ENCODE data around the gene LRRC4C. TPM values are rescaled to one million over a fixed set of nuclear protein-coding genes. Genes with fewer than 3 reads are reported as not detected.

The LRRC4C gene
- total RNA-seq, 1 donor from 2014 or later: 1.5 TPM

DNA sequence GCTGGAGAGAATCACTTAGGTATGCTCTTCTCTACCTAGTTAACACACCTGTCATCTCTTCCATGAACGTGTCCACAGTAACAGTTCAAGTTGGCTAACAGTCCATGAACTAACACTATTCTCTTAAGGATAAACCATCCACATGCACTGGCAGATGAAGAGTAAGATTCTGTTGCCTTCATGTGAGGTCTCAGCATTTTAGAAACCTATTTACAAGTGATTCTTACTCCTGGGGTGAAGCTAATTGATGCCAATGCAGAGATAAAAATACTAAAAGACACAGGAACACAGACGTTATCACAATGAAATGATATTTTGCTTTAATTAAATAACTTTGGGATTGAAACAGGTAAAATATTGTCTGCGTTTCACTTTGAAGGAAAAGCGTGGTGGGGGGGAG is 1.3 kb downstream of the LRRC4C start:
- TF ChIP-seq, protein P1, sequence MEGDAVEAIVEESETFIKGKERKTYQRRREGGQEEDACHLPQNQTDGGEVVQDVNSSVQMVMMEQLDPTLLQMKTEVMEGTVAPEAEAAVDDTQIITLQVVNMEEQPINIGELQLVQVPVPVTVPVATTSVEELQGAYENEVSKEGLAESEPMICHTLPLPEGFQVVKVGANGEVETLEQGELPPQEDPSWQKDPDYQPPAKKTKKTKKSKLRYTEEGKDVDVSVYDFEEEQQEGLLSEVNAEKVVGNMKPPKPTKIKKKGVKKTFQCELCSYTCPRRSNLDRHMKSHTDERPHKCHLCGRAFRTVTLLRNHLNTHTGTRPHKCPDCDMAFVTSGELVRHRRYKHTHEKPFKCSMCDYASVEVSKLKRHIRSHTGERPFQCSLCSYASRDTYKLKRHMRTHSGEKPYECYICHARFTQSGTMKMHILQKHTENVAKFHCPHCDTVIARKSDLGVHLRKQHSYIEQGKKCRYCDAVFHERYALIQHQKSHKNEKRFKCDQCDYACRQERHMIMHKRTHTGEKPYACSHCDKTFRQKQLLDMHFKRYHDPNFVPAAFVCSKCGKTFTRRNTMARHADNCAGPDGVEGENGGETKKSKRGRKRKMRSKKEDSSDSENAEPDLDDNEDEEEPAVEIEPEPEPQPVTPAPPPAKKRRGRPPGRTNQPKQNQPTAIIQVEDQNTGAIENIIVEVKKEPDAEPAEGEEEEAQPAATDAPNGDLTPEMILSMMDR (IDR thresholded peaks at IDR 0.05; ENCODE audit: insufficient read depth, low read length, poor library complexity, severe bottlenecking): no peak
- Histone ChIP-seq H3K27me3 (ENCODE audit: control insufficient read depth, insufficient read depth, low read length) (peaks cover 9% of the 10 kb centered on the region), H3K36me3 (ENCODE audit: control insufficient read depth, insufficient read depth, low read length) (no peaks in the 10 kb centered on the region), H3K4me3 (ENCODE audit: low read depth, low read length) (no peak overlapping the region)
- no peak for DNase-seq (ENCODE audit: low read depth)

DNA sequence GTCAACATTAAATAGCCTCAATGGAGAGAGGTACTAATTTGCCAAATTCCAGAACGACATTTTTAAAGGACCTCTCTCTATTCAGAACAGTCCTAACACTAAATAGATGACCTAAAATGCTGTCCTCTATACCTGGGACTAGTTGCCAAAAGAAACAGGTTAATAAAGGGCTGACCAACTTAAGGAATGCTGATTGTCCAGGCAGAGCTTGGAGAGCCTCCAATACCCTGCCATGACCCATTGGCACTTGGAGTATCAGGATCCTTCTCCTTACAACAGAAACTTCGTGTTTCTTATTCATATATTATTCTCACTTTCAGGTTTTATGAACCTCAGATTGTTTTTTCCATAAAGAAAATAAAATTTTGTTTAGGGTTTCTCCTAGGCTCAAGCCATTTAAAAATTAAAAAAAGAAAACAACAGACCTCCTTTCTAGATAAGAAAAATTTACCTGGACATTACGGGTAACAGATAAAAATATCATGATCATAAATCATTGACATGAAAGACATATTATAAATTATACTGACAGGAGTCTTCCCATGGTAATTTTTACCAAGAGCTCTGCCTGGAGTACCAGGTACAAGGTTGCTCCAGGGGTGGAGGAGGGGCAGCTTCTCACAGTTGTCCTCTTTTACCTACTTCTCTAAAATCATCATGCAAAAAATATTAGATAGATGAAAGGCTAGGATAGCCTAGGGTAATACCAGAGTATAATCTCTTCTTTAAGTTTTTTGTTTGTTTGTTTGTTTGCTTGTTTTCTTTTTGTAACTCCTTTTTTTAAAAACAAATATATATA is 2.0 kb downstream of the LRRC4C start:
- Histone ChIP-seq H3K36me3 (ENCODE audit: control insufficient read depth, insufficient read depth, low read length) (no peaks in the 10 kb centered on the region), H3K27me3 (ENCODE audit: control insufficient read depth, insufficient read depth, low read length) (peaks cover 9% of the 10 kb centered on the region), H3K4me3 (ENCODE audit: low read depth, low read length) (no peak overlapping the region)
- no peak for DNase-seq (ENCODE audit: low read depth)
- TF ChIP-seq, protein P1 (IDR thresholded peaks at IDR 0.05; ENCODE audit: insufficient read depth, low read length, poor library complexity, severe bottlenecking): no peak

DNA sequence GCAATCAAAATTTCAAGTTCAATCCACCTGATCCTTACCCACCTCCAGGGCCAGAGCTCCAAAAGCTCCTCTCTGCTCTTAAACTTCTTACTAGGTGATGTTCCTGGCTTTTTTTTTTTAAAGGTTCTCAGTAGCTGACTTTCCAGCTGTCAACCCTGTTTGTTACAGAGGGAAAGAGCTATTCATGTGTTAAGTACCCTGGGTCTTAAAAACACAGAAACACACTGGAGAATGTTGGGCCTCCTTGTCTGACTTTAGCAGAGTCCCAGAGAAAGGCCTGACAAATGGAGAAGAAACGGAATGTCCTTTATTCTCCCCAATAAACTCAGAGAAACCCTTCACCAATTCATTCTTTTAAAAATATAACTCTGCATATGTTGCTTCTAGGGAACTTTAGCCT is 3.2 kb downstream of the LRRC4C start:
- TF ChIP-seq, protein P1 (IDR thresholded peaks at IDR 0.05; ENCODE audit: insufficient read depth, low read length, poor library complexity, severe bottlenecking): no peak
- no peak for DNase-seq (ENCODE audit: low read depth)
- Histone ChIP-seq H3K4me3 (ENCODE audit: low read depth, low read length) (no peak overlapping the region), H3K27me3 (ENCODE audit: control insufficient read depth, insufficient read depth, low read length) (peaks cover 9% of the 10 kb centered on the region), H3K36me3 (ENCODE audit: control insufficient read depth, insufficient read depth, low read length) (no peaks in the 10 kb centered on the region)

DNA sequence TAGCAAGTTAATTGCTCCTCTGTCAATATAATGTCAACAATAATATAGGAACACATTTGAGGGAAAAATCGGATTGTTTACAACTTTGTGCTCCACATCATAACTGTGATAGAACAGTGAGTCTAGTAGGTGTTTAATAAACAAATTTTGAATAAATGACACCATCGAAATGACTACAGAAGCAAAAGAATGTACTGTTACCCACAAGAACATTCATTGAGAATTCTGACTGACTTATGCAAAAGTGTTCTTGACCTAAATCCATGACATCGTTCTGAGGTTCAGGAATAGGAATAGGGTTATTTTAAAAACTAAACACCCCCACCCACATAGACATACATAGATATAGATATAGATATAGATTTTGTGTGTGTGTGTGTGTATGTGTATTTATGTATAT is 8.4 kb downstream of the LRRC4C start:
- Histone ChIP-seq H3K4me3 (ENCODE audit: low read depth, low read length) (no peak overlapping the region), H3K36me3 (ENCODE audit: control insufficient read depth, insufficient read depth, low read length) (no peaks in the 10 kb centered on the region), H3K27me3 (ENCODE audit: control insufficient read depth, insufficient read depth, low read length) (no peaks in the 10 kb centered on the region)
- TF ChIP-seq, protein P1 (IDR thresholded peaks at IDR 0.05; ENCODE audit: insufficient read depth, low read length, poor library complexity, severe bottlenecking): no peak
- no peak for DNase-seq (ENCODE audit: low read depth)

DNA sequence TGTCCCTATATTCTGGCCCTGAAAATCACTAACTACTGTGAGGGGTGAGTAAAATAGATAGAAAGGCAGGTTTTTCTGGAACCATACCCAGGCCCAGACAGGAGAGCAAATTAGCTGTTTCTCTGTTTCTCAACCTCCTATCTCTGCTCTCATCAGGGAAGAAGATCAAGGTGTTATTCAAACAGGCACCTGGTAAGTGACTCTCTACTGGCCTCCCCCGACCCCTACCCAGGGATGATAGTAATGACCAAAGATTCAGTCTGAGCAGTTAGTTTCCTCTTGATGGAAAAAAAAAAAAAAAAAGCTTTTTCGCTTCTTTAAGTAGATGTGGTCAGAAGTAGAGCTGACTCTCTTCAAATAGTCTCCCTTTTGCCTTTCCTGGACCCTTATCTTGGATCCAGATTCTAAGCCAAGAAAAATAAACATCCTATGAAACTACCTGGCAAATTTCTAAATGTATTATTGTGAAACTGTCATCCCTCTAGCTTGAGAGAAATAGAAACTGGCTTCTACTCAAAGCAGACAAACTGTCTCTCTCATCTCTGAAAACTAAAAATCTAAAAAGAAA is 9.9 kb downstream of the LRRC4C start:
- Histone ChIP-seq H3K27me3 (ENCODE audit: control insufficient read depth, insufficient read depth, low read length) (no peaks in the 10 kb centered on the region), H3K36me3 (ENCODE audit: control insufficient read depth, insufficient read depth, low read length) (no peaks in the 10 kb centered on the region), H3K4me3 (ENCODE audit: low read depth, low read length) (no peak overlapping the region)
- no peak for DNase-seq (ENCODE audit: low read depth)
- TF ChIP-seq, protein P1 (IDR thresholded peaks at IDR 0.05; ENCODE audit: insufficient read depth, low read length, poor library complexity, severe bottlenecking): no peak

Measured in kidney epithelial cell (primary cell).